Choroid plexus epithelial cell (primary cell): Measurements from ENCODE around the gene CX3CL1.

Source experiments
- DNase-seq: peaks from one replicate; pipeline ENCODE4 v3.0.0-alpha.2; 2010; ENCODE audit warnings: low read depth
- H3K4me3 ChIP-seq: 2 replicates; pipeline ENCODE4 v1.5.1; 2011; ENCODE audit warnings: low read depth, mild to moderate bottlenecking, control low read depth, low read length, moderate library complexity
- CTCF ChIP-seq: conservative IDR thresholded peaks from 2 replicates; pipeline ENCODE4 v1.5.1; 2011; ENCODE audit warnings: low read depth, mild to moderate bottlenecking, control low read depth, inconsistent platforms, low read length, moderate library complexity

Gene CX3CL1

GRCh38 chr16:57372372-57373116, at the start of gene CX3CL1:
Gene CX3CL1, plus strand, starts transcription at chr16:57372490. Its CDS starts 79 bp downstream, at chr16:57372569.
- H3K4me3 ChIP-seq: no peak within 1 kb of the TSS
- DNase-seq: peak; percentile 35

GRCh38 chr16:57324749-57325148, 47.5 kb upstream of the CX3CL1 start:
- no peak for TF ChIP-seq CTCF
- no peak for DNase-seq
- H3K4me3 ChIP-seq: no peak overlapping the region

More at GRCh38 chr16:57372372-57373116, at the start of gene CX3CL1:
- TF ChIP-seq CTCF: no peak

GRCh38 chr16:57325458-57325857, 46.8 kb upstream of the CX3CL1 start:
- no peak overlapping the region for H3K4me3 ChIP-seq
- no peak for TF ChIP-seq CTCF
- DNase-seq: peak; percentile 13

GRCh38 chr16:57329718-57330327, 42.5 kb upstream of the CX3CL1 start:
- no peak for DNase-seq
- TF ChIP-seq CTCF: no peak
- H3K4me3 ChIP-seq: no peak overlapping the region

GRCh38 chr16:57331355-57331754, 40.9 kb upstream of the CX3CL1 start:
- DNase-seq: no peak
- H3K4me3 ChIP-seq: no peak overlapping the region
- no peak for TF ChIP-seq CTCF

GRCh38 chr16:57333402-57333801, 38.9 kb upstream of the CX3CL1 start:
- H3K4me3 ChIP-seq: no peak overlapping the region

More at GRCh38 chr16:57333402-57333801, 38.9 kb upstream of the CX3CL1 start:
- TF ChIP-seq CTCF: no peak
- no peak for DNase-seq
